H1 (cell line): ENCODE data around the gene ZNF831. TPM values are rescaled to one million over a fixed set of nuclear protein-coding genes. Genes with fewer than 3 reads are reported as not detected.

ENCODE experiments used
- ASH2L ChIP-seq: fragments of 200-600, 300-600 bp; sonication (generic); IDR thresholded peaks from one replicate; pipeline ENCODE4 v1.7.1; 2017; ENCODE audit warnings: low read length
- JUN ChIP-seq: IDR thresholded peaks from 2 replicates; pipeline ENCODE4 v1.6.1; 2011; ENCODE audit warnings: low read depth, mild to moderate bottlenecking, improper control_type of control experiment, low read length
- KDM5A ChIP-seq: fragments of 200-600 bp; IDR thresholded peaks from 2 replicates; pipeline ENCODE4 v1.7.1; 2012; ENCODE audit warnings: mild to moderate bottlenecking, low read length, inconsistent platforms, mixed read lengths
- NRF1 ChIP-seq: IDR thresholded peaks from 2 replicates; pipeline ENCODE4 v1.6.1; 2011; ENCODE audit warnings: mild to moderate bottlenecking, low read depth, low read length, improper control_type of control experiment
- POLR2A ChIP-seq, 2 experiments: IDR thresholded peaks; 1 replicate in 1 of 2; 2 replicates in 1 of 2; pipeline ENCODE4 v1.6.1; 2011; ENCODE audit warnings: low read depth in 2 of 2, low read length in 2 of 2, mild to moderate bottlenecking in 2 of 2; ENCODE audit errors: control extremely low read depth in 1 of 2
- POU5F1 ChIP-seq: IDR thresholded peaks from 2 replicates; pipeline ENCODE4 v1.6.1; 2011; ENCODE audit warnings: low read depth, mild to moderate bottlenecking, low read length, moderate library complexity
- RFX5 ChIP-seq: IDR thresholded peaks from 2 replicates; pipeline ENCODE4 v1.6.1; 2011; ENCODE audit warnings: low read depth, low read length, improper control_type of control experiment, borderline replicate concordance
- SIRT6 ChIP-seq: IDR thresholded peaks from one replicate; pipeline ENCODE4 v1.7.1; 2012; ENCODE audit warnings: low read length, inconsistent platforms
- SP1 ChIP-seq: IDR thresholded peaks from 2 replicates; pipeline ENCODE4 v1.6.1; 2011; ENCODE audit warnings: low read depth, low read length
- SP2 ChIP-seq: IDR thresholded peaks from 2 replicates; pipeline ENCODE4 v1.6.1; 2012; ENCODE audit warnings: mild to moderate bottlenecking, low read length, inconsistent platforms
- YY1 ChIP-seq: IDR thresholded peaks from 2 replicates; pipeline ENCODE4 v1.6.1; 2011; ENCODE audit warnings: low read depth, mild to moderate bottlenecking, low read length
- polyA plus RNA-seq, 7 experiments: library from polyadenylated mRNA; depleted of rRNA in 3 of 7; stranded (reverse) in 5 of 7; unstranded in 2 of 7; fragments of >200 nt in 5 of 7; fragments of 200-250 nt in 2 of 7; gene quantifications; 1 replicate in 5 of 7; 2 replicates in 1 of 7; 4 replicates in 1 of 7; pipeline versions ENCODE4 v1.2.1 to v1.2.3, GENCODE V29; 2011 to 2013; ENCODE audit warnings: missing spikeins in 2 of 7, mixed read lengths in 2 of 7
- total RNA-seq: library from RNA; stranded (reverse); fragmentation: NEBNext Ultra II Directional; extraction: Animal tissue kit (Norgen Biotek cat#: 25700); gene quantifications from 2 replicates; pipeline ENCODE4 v1.2.1, GENCODE V29; 2021
- TF ChIP-seq, protein P1 (sequence below): fragments of 300-600 bp; sonication (generic); IDR thresholded peaks from 2 replicates; pipeline ENCODE4 v1.7.1; 2012; ENCODE audit warnings: low read length, moderate library complexity, mild to moderate bottlenecking, inconsistent platforms; ENCODE audit not compliant: insufficient replicate concordance
- TF ChIP-seq, protein P2 (sequence below): IDR thresholded peaks from 2 replicates; pipeline ENCODE4 v1.6.1; 2011; ENCODE audit warnings: low read length, improper control_type of control experiment

ZNF831 gene
- total and polyA plus RNA-seq, 2 of the 8 experiments (the other 6 are each of a cell fraction or from before 2014, with no cell fraction given), result not detected

DNA sequence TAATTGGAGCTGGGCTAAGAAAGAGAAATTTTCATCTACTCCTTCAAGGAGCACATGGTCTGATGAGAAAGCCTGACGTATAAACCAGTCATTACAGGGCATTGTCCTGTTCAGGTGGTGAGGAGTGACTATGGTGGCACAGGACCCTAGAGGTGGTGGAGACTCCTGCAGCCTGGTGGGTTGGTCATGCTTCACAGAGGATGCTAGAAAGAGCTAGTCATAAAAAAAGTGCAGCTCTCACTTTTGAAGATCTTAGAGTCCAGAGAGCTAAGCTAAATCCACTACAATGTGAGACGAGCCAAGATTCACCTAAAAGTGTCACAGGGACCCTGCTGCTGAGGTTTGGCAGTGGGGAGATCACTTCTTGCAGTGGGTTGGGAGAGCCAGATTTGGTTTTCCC is 9.8 kb upstream of the ZNF831 start (continued):
- TF ChIP-seq, protein P1, sequence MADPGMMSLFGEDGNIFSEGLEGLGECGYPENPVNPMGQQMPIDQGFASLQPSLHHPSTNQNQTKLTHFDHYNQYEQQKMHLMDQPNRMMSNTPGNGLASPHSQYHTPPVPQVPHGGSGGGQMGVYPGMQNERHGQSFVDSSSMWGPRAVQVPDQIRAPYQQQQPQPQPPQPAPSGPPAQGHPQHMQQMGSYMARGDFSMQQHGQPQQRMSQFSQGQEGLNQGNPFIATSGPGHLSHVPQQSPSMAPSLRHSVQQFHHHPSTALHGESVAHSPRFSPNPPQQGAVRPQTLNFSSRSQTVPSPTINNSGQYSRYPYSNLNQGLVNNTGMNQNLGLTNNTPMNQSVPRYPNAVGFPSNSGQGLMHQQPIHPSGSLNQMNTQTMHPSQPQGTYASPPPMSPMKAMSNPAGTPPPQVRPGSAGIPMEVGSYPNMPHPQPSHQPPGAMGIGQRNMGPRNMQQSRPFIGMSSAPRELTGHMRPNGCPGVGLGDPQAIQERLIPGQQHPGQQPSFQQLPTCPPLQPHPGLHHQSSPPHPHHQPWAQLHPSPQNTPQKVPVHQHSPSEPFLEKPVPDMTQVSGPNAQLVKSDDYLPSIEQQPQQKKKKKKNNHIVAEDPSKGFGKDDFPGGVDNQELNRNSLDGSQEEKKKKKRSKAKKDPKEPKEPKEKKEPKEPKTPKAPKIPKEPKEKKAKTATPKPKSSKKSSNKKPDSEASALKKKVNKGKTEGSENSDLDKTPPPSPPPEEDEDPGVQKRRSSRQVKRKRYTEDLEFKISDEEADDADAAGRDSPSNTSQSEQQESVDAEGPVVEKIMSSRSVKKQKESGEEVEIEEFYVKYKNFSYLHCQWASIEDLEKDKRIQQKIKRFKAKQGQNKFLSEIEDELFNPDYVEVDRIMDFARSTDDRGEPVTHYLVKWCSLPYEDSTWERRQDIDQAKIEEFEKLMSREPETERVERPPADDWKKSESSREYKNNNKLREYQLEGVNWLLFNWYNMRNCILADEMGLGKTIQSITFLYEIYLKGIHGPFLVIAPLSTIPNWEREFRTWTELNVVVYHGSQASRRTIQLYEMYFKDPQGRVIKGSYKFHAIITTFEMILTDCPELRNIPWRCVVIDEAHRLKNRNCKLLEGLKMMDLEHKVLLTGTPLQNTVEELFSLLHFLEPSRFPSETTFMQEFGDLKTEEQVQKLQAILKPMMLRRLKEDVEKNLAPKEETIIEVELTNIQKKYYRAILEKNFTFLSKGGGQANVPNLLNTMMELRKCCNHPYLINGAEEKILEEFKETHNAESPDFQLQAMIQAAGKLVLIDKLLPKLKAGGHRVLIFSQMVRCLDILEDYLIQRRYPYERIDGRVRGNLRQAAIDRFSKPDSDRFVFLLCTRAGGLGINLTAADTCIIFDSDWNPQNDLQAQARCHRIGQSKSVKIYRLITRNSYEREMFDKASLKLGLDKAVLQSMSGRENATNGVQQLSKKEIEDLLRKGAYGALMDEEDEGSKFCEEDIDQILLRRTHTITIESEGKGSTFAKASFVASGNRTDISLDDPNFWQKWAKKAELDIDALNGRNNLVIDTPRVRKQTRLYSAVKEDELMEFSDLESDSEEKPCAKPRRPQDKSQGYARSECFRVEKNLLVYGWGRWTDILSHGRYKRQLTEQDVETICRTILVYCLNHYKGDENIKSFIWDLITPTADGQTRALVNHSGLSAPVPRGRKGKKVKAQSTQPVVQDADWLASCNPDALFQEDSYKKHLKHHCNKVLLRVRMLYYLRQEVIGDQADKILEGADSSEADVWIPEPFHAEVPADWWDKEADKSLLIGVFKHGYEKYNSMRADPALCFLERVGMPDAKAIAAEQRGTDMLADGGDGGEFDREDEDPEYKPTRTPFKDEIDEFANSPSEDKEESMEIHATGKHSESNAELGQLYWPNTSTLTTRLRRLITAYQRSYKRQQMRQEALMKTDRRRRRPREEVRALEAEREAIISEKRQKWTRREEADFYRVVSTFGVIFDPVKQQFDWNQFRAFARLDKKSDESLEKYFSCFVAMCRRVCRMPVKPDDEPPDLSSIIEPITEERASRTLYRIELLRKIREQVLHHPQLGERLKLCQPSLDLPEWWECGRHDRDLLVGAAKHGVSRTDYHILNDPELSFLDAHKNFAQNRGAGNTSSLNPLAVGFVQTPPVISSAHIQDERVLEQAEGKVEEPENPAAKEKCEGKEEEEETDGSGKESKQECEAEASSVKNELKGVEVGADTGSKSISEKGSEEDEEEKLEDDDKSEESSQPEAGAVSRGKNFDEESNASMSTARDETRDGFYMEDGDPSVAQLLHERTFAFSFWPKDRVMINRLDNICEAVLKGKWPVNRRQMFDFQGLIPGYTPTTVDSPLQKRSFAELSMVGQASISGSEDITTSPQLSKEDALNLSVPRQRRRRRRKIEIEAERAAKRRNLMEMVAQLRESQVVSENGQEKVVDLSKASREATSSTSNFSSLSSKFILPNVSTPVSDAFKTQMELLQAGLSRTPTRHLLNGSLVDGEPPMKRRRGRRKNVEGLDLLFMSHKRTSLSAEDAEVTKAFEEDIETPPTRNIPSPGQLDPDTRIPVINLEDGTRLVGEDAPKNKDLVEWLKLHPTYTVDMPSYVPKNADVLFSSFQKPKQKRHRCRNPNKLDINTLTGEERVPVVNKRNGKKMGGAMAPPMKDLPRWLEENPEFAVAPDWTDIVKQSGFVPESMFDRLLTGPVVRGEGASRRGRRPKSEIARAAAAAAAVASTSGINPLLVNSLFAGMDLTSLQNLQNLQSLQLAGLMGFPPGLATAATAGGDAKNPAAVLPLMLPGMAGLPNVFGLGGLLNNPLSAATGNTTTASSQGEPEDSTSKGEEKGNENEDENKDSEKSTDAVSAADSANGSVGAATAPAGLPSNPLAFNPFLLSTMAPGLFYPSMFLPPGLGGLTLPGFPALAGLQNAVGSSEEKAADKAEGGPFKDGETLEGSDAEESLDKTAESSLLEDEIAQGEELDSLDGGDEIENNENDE, result no peak
- TF ChIP-seq KDM5A (no peak), POU5F1 (no peak), ASH2L (no peak), YY1 (no peak), SIRT6 (no peak), RFX5 (no peak), POLR2A (IDR thresholded peaks at IDR 0.05; ENCODE audit: control extremely low read depth in 1 of 2, low read depth in 2 of 2, low read length in 2 of 2) (no peak), SP2 (no peak), SP1 (no peak), NRF1 (no peak), JUN (no peak)
- TF ChIP-seq, protein P2, sequence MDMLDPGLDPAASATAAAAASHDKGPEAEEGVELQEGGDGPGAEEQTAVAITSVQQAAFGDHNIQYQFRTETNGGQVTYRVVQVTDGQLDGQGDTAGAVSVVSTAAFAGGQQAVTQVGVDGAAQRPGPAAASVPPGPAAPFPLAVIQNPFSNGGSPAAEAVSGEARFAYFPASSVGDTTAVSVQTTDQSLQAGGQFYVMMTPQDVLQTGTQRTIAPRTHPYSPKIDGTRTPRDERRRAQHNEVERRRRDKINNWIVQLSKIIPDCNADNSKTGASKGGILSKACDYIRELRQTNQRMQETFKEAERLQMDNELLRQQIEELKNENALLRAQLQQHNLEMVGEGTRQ, result no peak
